Keratinocyte (primary cell): ENCODE data around the gene ZNF217. TPM values are rescaled to one million over a fixed set of nuclear protein-coding genes. Genes with fewer than 3 reads are reported as not detected.
A peak's percentile ranks its signal among the peaks of the same experiment; 100 is the strongest.

Experiments
- DNase-seq: peaks from one replicate; pipeline ENCODE4 v3.0.0-alpha.2; 2011; ENCODE audit warnings: low read depth, missing footprints, low spot score
- FAIRE-seq: peaks from 2 replicates; lab custom pipeline; 2011; peaks lifted over from hg19 to GRCh38; lab: Jason Lieb, UNC
- H2AFZ ChIP-seq: 2 replicates; pipeline ENCODE4 v1.6.0; 2012; ENCODE audit warnings: low read length, control low read depth, inconsistent platforms; ENCODE audit not compliant: control insufficient read depth
- H3K27ac ChIP-seq: 2 replicates; pipeline ENCODE4 v1.5.1; 2011; ENCODE audit warnings: low read length; ENCODE audit not compliant: control insufficient read depth, insufficient read depth
- H3K27me3 ChIP-seq: 3 replicates; pipeline ENCODE4 v1.6.0; 2011; ENCODE audit warnings: low read length; ENCODE audit not compliant: control insufficient read depth, insufficient read depth; ENCODE audit errors: extremely low read depth
- H3K36me3 ChIP-seq, 2 experiments: 2 replicates in 1 of 2; 3 replicates in 1 of 2; pipeline ENCODE4 v1.5.1; 2011; ENCODE audit warnings: low read length in 2 of 2, mild to moderate bottlenecking in 1 of 2; ENCODE audit not compliant: control insufficient read depth in 2 of 2, insufficient read depth in 2 of 2; ENCODE audit errors: extremely low read depth in 1 of 2
- H3K4me1 ChIP-seq: 3 replicates; pipeline ENCODE4 v1.5.1; 2011; ENCODE audit warnings: low read length; ENCODE audit not compliant: control insufficient read depth, insufficient read depth; ENCODE audit errors: extremely low read depth
- H3K4me2 ChIP-seq: 3 replicates; pipeline ENCODE4 v1.6.0; 2011; ENCODE audit warnings: low read depth, low read length; ENCODE audit not compliant: control insufficient read depth, insufficient read depth; ENCODE audit errors: extremely low read depth
- H3K4me3 ChIP-seq, 3 experiments: fragments of 200-600 bp in 1 of 3; sonication (generic) in 1 of 3; 2 replicates in 2 of 3; 3 replicates in 1 of 3; pipeline ENCODE4 v1.5.1; 2011 to 2016; ENCODE audit warnings: low read length in 3 of 3, mild to moderate bottlenecking in 3 of 3, control low read depth in 2 of 3, inconsistent platforms in 1 of 3, low read depth in 1 of 3, mixed read lengths in 1 of 3, mixed run types in 1 of 3, moderate library complexity in 1 of 3; ENCODE audit not compliant: control insufficient read depth in 2 of 3, insufficient read depth in 2 of 3; ENCODE audit errors: extremely low read depth in 1 of 3
- H3K79me2 ChIP-seq: 2 replicates; pipeline ENCODE4 v1.6.0; 2012; ENCODE audit warnings: low read length; ENCODE audit not compliant: control insufficient read depth, insufficient read depth
- H3K9ac ChIP-seq: 3 replicates; pipeline ENCODE4 v1.6.0; 2011; ENCODE audit warnings: low read length; ENCODE audit not compliant: control insufficient read depth, insufficient read depth; ENCODE audit errors: extremely low read depth
- H3K9me1 ChIP-seq: 3 replicates; pipeline ENCODE4 v1.6.0; 2011; ENCODE audit warnings: low read length; ENCODE audit not compliant: control insufficient read depth, insufficient read depth; ENCODE audit errors: extremely low read depth
- H3K9me3 ChIP-seq: 2 replicates; pipeline ENCODE4 v1.5.1; 2012; ENCODE audit warnings: low read depth, low read length; ENCODE audit not compliant: control insufficient read depth
- H4K20me1 ChIP-seq: 3 replicates; pipeline ENCODE4 v1.6.0; 2011; ENCODE audit warnings: low read length; ENCODE audit not compliant: control insufficient read depth, insufficient read depth; ENCODE audit errors: extremely low read depth
- CTCF ChIP-seq, 3 experiments: IDR thresholded peaks in 1 of 3; conservative IDR thresholded peaks in 1 of 3; optimal IDR thresholded peaks in 1 of 3; 2 replicates in 2 of 3; 3 replicates in 1 of 3; pipeline versions ENCODE3 to v1.5.1; 2011; ENCODE audit warnings: low read length in 3 of 3, mild to moderate bottlenecking in 3 of 3, moderate library complexity in 2 of 3, control low read depth in 1 of 3, inconsistent platforms in 1 of 3; ENCODE audit not compliant: insufficient read depth in 2 of 3; ENCODE audit errors: extremely low read depth in 1 of 3
- EZH2 ChIP-seq: IDR thresholded peaks from one replicate; pipeline ENCODE4 v1.6.1; 2012; ENCODE audit warnings: inconsistent platforms, mild to moderate bottlenecking, low read length, moderate library complexity
- dilution Hi-C: fragments of 300-500 bp; cut with MboI; formaldehyde crosslinking; loops from one replicate; pipeline ENCODE4 v1.7.0; 2020; ENCODE audit warnings: low sequenced_read_pairs; ENCODE audit not compliant: extremely low pct_ligation_motif_present
- polyA plus RNA-seq, 5 experiments: library from polyadenylated mRNA; depleted of rRNA in 3 of 5; stranded (reverse) in 3 of 5; stranded (forward) in 1 of 5; unstranded in 1 of 5; fragments of >200 nt; gene quantifications; 1 replicate in 1 of 5; 2 replicates in 3 of 5; 3 replicates in 1 of 5; pipeline versions ENCODE4 v1.2.1 to v1.2.3, GENCODE V29; 2011 to 2012; ENCODE audit warnings: missing spikeins in 2 of 5, low read depth in 1 of 5, low replicate concordance in 1 of 5

The ZNF217 gene
- polyA plus RNA-seq, 1 donor (not counting 4 experiments of a cell fraction or from before 2014, with no cell fraction given) = 17.3 TPM

- H3K4me3 ChIP-seq = peak overlapping the region in 2 of 3 experiments; percentile 47 to 63
- H4K20me1 ChIP-seq = no peaks in the 10 kb centered on the region
- DNase-seq = no peak
- no peaks in the 10 kb centered on the region for H3K27me3 ChIP-seq
- no peaks in the 10 kb centered on the region for H3K9me3 ChIP-seq
- peaks cover 26% of the 10 kb centered on the region for H3K4me1 ChIP-seq
- H3K36me3 ChIP-seq = no peaks in the 10 kb centered on the region
- H3K79me2 ChIP-seq = no peaks in the 10 kb centered on the region
- peak overlapping the region; percentile 94 for H3K4me2 ChIP-seq
- H3K27ac ChIP-seq = peak overlapping the region; percentile 91
- dilution Hi-C loops = no loop called here
- no peaks in the 10 kb centered on the region for H3K9me1 ChIP-seq
- H2AFZ ChIP-seq = peak overlapping the region; percentile 92
- H3K9ac ChIP-seq = peak overlapping the region; percentile 87
- FAIRE-seq = peak; percentile 43
- TF ChIP-seq EZH2 = no peak
- peak in 1 of 3 experiments; percentile 40 for TF ChIP-seq CTCF (optimal IDR thresholded peaks at IDR 0.05 in 1 of 3, IDR thresholded peaks at IDR 0.05 in 1 of 3, conservative IDR thresholded peaks at IDR 0.05 in 1 of 3; ENCODE audit: extremely low read depth in 1 of 3, insufficient read depth in 2 of 3, low read length in 3 of 3)
These were observed 30.0 kb upstream of the ZNF217 start for GRCh38 chr20:53623454-53624211.

DNA sequence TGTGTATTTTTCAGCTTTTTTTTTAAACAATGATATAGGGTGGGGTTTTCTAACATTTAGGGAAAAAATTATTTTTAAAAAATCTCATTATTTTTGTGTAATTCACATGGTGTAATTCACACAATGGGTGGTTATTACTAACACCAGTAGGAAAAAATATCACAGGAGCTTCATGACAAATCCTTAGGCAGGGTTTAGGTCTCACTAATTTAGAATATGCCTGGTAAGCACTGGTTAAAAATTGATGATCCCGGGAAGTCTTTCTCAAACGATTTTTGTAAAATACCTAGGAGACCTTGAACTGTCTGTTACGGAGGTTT is 29.5 kb upstream of the ZNF217 start:
- no peak for TF ChIP-seq EZH2
- TF ChIP-seq CTCF (optimal IDR thresholded peaks at IDR 0.05 in 1 of 3, IDR thresholded peaks at IDR 0.05 in 1 of 3, conservative IDR thresholded peaks at IDR 0.05 in 1 of 3; ENCODE audit: extremely low read depth in 1 of 3, insufficient read depth in 2 of 3, low read length in 3 of 3) = no peak
- H3K4me3 ChIP-seq = peak overlapping the region in 2 of 3 experiments; percentile 45 to 47
- no peaks in the 10 kb centered on the region for H4K20me1 ChIP-seq
- FAIRE-seq (no peak), DNase-seq (no peak)
- H3K4me1 ChIP-seq = peaks cover 26% of the 10 kb centered on the region
- H3K9me3 ChIP-seq = no peaks in the 10 kb centered on the region
- peak overlapping the region; percentile 91 for H3K27ac ChIP-seq
- H3K36me3 ChIP-seq = no peaks in the 10 kb centered on the region
- no peaks in the 10 kb centered on the region for H3K27me3 ChIP-seq
- no peaks in the 10 kb centered on the region for H3K9me1 ChIP-seq
- peak overlapping the region; percentile 94 for H3K4me2 ChIP-seq
- no peaks in the 10 kb centered on the region for H3K79me2 ChIP-seq
- peak overlapping the region; percentile 92 for H2AFZ ChIP-seq
- dilution Hi-C loops = no loop called here
- peak overlapping the region; percentile 87 for H3K9ac ChIP-seq
